Panc1 (cell line): ENCODE measurements around the gene RBBP8. TPM values are rescaled to one million over a fixed set of nuclear protein-coding genes. Genes with fewer than 3 reads are reported as not detected.

Experiments used
- ATAC-seq: fragments of 200-7000 bp; cut with Tn5 transposase; 2 replicates; pipeline ENCODE4 v1.9.1; 2020; ENCODE audit warnings: mild to moderate bottlenecking, moderate library complexity
- BruUV-seq: library from RNA; stranded (reverse); fragments of 400-500 nt; replicated peaks from 2 replicates; lab custom pipeline; 2021; lab: Mats Ljungman, UMichigan
- CTCF ChIA-PET: fragments of 300-600 bp; sonication (Branson Sonifier 250); formaldehyde crosslinking; loops from one replicate; lab custom pipeline; 2022; ENCODE audit warnings: antibody characterized with exemption; lab: Charles Lee
- POLR2A ChIA-PET: fragments of 300-600 bp; sonication (Branson Sonifier 250); formaldehyde crosslinking; loops from one replicate; lab custom pipeline; 2022; ENCODE audit warnings: antibody characterized with exemption; lab: Charles Lee
- DNase-seq: peaks from one replicate; pipeline ENCODE4 v3.0.0-alpha.2; 2010; ENCODE audit warnings: low read depth, low spot score
- H3K27ac ChIP-seq: 2 replicates; pipeline ENCODE4 v1.5.1; 2011; ENCODE audit warnings: mild to moderate bottlenecking, low read length, inconsistent platforms
- H3K27me3 ChIP-seq: fragments of 200-500 bp; sonication (Bioruptor generic); 2 replicates; pipeline ENCODE4 v1.6.0; 2014; ENCODE audit warnings: low read length, inconsistent platforms; ENCODE audit not compliant: control insufficient read depth, insufficient read depth
- H3K36me3 ChIP-seq: fragments of 200-500 bp; sonication (Bioruptor generic); 2 replicates; pipeline ENCODE4 v1.5.1; 2014; ENCODE audit warnings: inconsistent platforms, mild to moderate bottlenecking, low read length, moderate library complexity; ENCODE audit not compliant: control insufficient read depth, insufficient read depth
- H3K4me1 ChIP-seq: 2 replicates; pipeline ENCODE4 v1.5.1; 2011; ENCODE audit warnings: inconsistent platforms, mild to moderate bottlenecking, low read length, moderate library complexity; ENCODE audit not compliant: control insufficient read depth, insufficient read depth
- H3K4me3 ChIP-seq, 2 experiments: 2 replicates each; pipeline ENCODE4 v1.5.1; 2011 to 2012; ENCODE audit warnings: low read depth in 2 of 2, low read length in 2 of 2, mild to moderate bottlenecking in 2 of 2, inconsistent platforms in 1 of 2, moderate library complexity in 1 of 2
- H3K9me3 ChIP-seq: fragments of 200-500 bp; sonication (Bioruptor generic); 2 replicates; pipeline ENCODE4 v1.5.1; 2014; ENCODE audit warnings: low read depth, mild to moderate bottlenecking, inconsistent platforms, low read length, moderate library complexity; ENCODE audit not compliant: control insufficient read depth, insufficient read depth
- POLR2AphosphoS5 ChIP-seq: IDR thresholded peaks from 2 replicates; pipeline ENCODE4 v1.6.1; 2012; ENCODE audit warnings: mild to moderate bottlenecking, low read depth, low read length, moderate library complexity
- SIN3A ChIP-seq: IDR thresholded peaks from 2 replicates; pipeline ENCODE4 v1.6.1; 2012; ENCODE audit warnings: low read depth, mild to moderate bottlenecking, low read length, moderate library complexity, borderline replicate concordance; ENCODE audit not compliant: insufficient read depth
- TCF7L2 ChIP-seq: IDR thresholded peaks from 2 replicates; pipeline ENCODE4 v1.6.1; 2011; ENCODE audit warnings: mild to moderate bottlenecking, low read depth, low read length, inconsistent platforms
- in situ Hi-C: cut with HindIII; loops from 2 replicates; pipeline ENCODE4 v1.10.0; 2016; ENCODE audit warnings: low sequenced_read_pairs, low pct_unique_long_range_greater_than_20kb
- intact Hi-C: fragments of 100-400 bp; cut with micrococcal nuclease; formaldehyde crosslinking; loops from one replicate; pipeline ENCODE4 v1.10.0; 2022; ENCODE audit not compliant: unreplicated experiment
- total RNA-seq: library from RNA; stranded (reverse); gene quantifications from one replicate; pipeline ENCODE4 v1.2.1, GENCODE V29; 2021; ENCODE audit not compliant: unreplicated experiment
- TF ChIP-seq, protein P1 (sequence below): fragments of 450-650 bp; IDR thresholded peaks from 2 replicates; pipeline ENCODE4 v1.5.1; 2017; ENCODE audit warnings: mild to moderate bottlenecking
- TF ChIP-seq, protein P2 (sequence below), 2 experiments: IDR thresholded peaks; 2 replicates each; pipeline ENCODE4 v1.6.1; 2011 to 2012; ENCODE audit warnings: low read depth in 2 of 2, control low read depth in 1 of 2, low read length in 1 of 2, mild to moderate bottlenecking in 1 of 2, moderate library complexity in 1 of 2; ENCODE audit not compliant: insufficient read depth in 1 of 2

The RBBP8 gene
- total RNA-seq, 1 experiment from 2014 or later = 62.8 TPM

DNA sequence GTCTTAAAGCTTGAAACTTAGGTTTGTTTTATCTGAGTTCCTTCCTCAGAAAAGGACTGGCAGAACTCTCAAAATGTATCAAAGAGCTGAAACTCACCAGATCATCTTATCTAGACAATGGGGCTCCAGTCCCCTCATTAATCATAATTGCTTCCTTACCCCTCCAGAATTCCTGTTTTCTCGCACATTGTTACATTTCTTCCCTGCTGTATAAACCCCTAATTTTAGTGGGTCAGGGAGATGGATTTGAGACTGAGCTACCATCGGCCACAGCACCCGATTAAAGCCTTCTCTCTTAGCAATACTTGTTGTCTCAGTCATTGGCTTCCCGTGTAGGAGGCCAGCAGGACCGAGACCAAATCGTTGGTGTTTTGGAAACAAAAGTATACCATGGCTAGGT lies 130.4 kb downstream of the RBBP8 start:
- Histone ChIP-seq H3K27ac (no peak overlapping the region), H3K27me3 (no peaks in the 10 kb centered on the region), H3K4me1 (peaks cover 4% of the 10 kb centered on the region), H3K36me3 (no peaks in the 10 kb centered on the region), H3K9me3 (peaks cover 9% of the 10 kb centered on the region; the same call in 1 of the 2 replicates), H3K4me3 (no peak overlapping the region)
- no peak for TF ChIP-seq TCF7L2
- TF ChIP-seq, protein P1, sequence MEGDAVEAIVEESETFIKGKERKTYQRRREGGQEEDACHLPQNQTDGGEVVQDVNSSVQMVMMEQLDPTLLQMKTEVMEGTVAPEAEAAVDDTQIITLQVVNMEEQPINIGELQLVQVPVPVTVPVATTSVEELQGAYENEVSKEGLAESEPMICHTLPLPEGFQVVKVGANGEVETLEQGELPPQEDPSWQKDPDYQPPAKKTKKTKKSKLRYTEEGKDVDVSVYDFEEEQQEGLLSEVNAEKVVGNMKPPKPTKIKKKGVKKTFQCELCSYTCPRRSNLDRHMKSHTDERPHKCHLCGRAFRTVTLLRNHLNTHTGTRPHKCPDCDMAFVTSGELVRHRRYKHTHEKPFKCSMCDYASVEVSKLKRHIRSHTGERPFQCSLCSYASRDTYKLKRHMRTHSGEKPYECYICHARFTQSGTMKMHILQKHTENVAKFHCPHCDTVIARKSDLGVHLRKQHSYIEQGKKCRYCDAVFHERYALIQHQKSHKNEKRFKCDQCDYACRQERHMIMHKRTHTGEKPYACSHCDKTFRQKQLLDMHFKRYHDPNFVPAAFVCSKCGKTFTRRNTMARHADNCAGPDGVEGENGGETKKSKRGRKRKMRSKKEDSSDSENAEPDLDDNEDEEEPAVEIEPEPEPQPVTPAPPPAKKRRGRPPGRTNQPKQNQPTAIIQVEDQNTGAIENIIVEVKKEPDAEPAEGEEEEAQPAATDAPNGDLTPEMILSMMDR = no peak
- TF ChIP-seq, protein P2, sequence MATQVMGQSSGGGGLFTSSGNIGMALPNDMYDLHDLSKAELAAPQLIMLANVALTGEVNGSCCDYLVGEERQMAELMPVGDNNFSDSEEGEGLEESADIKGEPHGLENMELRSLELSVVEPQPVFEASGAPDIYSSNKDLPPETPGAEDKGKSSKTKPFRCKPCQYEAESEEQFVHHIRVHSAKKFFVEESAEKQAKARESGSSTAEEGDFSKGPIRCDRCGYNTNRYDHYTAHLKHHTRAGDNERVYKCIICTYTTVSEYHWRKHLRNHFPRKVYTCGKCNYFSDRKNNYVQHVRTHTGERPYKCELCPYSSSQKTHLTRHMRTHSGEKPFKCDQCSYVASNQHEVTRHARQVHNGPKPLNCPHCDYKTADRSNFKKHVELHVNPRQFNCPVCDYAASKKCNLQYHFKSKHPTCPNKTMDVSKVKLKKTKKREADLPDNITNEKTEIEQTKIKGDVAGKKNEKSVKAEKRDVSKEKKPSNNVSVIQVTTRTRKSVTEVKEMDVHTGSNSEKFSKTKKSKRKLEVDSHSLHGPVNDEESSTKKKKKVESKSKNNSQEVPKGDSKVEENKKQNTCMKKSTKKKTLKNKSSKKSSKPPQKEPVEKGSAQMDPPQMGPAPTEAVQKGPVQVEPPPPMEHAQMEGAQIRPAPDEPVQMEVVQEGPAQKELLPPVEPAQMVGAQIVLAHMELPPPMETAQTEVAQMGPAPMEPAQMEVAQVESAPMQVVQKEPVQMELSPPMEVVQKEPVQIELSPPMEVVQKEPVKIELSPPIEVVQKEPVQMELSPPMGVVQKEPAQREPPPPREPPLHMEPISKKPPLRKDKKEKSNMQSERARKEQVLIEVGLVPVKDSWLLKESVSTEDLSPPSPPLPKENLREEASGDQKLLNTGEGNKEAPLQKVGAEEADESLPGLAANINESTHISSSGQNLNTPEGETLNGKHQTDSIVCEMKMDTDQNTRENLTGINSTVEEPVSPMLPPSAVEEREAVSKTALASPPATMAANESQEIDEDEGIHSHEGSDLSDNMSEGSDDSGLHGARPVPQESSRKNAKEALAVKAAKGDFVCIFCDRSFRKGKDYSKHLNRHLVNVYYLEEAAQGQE (IDR thresholded peaks at IDR 0.05; ENCODE audit: insufficient read depth in 1 of 2, low read depth in 2 of 2, low read length in 1 of 2) = no peak
- no TSS peak for BruUV-seq
- DNase-seq (no peak), ATAC-seq (no peak)
- intact Hi-C loops = loop anchor here (10.0 kb wide), 1 partner anchor 49 kb away; no protein-coding TSS in a partner anchor
- ChIA-PET CTCF (no interaction called here), POLR2A (no interaction called here)
- in situ Hi-C loops = no loop called here

- H3K27ac ChIP-seq = no peak overlapping the region
- intact Hi-C loops (loop anchor here (10.0 kb wide), 1 partner anchor 51 kb away; no protein-coding TSS in a partner anchor), in situ Hi-C loops (no loop called here)
- peaks cover 9% of the 10 kb centered on the region; the same call in 1 of the 2 replicates for H3K9me3 ChIP-seq
- POLR2A ChIA-PET = no interaction called here
- no peak for ATAC-seq
- peaks cover 4% of the 10 kb centered on the region for H3K4me1 ChIP-seq
- H3K4me3 ChIP-seq = no peak overlapping the region
- no peak for DNase-seq
- H3K27me3 ChIP-seq = no peaks in the 10 kb centered on the region
- TF ChIP-seq, protein P2 (IDR thresholded peaks at IDR 0.05; ENCODE audit: insufficient read depth in 1 of 2, low read depth in 2 of 2, low read length in 1 of 2) = no peak
- TF ChIP-seq TCF7L2 (no peak), POLR2AphosphoS5 (no peak), SIN3A (no peak)
- TF ChIP-seq, protein P1 = no peak
- BruUV-seq = no TSS peak
- CTCF ChIA-PET = no interaction called here
- no peaks in the 10 kb centered on the region for H3K36me3 ChIP-seq
Observed at GRCh38 chr18:23065234-23065806, 132.2 kb downstream of the RBBP8 start.
